GM10248 (cell line): ENCODE results near the gene NPAS1.

ENCODE experiments used
- CTCF ChIA-PET: fragments of 300-600 bp; sonication (Branson Sonifier 250); formaldehyde crosslinking; extraction: SDS; loops from one replicate; lab custom pipeline; 2021; ENCODE audit warnings: antibody characterized with exemption; lab: Yijun Ruan, JAX
- POLR2A ChIA-PET: fragments of 350-650 bp; sonication (Branson Sonifier 250); formaldehyde crosslinking; extraction: SDS; loops from one replicate; lab custom pipeline; 2020; ENCODE audit warnings: antibody characterized with exemption; lab: Yijun Ruan, JAX
- DNase-seq: peaks from one replicate; pipeline ENCODE4 v3.0.0; 2012; ENCODE audit errors: extremely low spot score
- TF ChIP-seq, protein P1 (sequence below): IDR thresholded peaks from 2 replicates; pipeline ENCODE4 v1.5.1; 2012; ENCODE audit warnings: mild to moderate bottlenecking, low read depth; ENCODE audit errors: extremely low read depth, missing control alignments, control extremely low read depth

NPAS1 gene

DNA sequence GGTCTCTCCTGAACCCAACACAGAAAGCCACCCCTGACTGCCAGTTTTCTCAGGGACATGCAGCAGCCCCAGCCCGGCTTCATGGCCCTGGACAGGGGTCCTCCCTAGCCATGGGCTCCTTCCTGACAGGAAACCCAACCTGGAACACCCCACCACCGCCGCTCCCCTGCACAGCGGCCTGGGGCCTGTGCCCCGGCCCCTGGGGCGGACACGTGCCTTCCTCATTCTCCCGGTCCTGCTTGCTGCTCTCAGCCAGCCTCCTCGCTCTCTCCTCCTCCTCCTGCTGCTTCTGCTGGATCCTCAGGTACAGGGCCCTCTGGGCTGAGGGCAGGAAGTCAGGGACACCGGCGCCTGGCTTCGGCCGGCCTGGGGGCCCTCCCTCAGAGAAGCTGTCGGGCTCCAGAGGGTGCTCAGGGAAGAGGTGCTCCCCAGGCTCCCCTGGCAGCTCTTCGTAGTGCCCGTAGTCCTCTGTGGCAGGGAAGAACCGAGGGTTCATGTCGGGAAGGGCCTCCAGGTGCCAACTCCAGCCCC, 49.3 kb downstream of the NPAS1 start:
- POLR2A ChIA-PET, result no interaction called here
- CTCF ChIA-PET, result no interaction called here
- DNase-seq, result no peak
- TF ChIP-seq, protein P1, sequence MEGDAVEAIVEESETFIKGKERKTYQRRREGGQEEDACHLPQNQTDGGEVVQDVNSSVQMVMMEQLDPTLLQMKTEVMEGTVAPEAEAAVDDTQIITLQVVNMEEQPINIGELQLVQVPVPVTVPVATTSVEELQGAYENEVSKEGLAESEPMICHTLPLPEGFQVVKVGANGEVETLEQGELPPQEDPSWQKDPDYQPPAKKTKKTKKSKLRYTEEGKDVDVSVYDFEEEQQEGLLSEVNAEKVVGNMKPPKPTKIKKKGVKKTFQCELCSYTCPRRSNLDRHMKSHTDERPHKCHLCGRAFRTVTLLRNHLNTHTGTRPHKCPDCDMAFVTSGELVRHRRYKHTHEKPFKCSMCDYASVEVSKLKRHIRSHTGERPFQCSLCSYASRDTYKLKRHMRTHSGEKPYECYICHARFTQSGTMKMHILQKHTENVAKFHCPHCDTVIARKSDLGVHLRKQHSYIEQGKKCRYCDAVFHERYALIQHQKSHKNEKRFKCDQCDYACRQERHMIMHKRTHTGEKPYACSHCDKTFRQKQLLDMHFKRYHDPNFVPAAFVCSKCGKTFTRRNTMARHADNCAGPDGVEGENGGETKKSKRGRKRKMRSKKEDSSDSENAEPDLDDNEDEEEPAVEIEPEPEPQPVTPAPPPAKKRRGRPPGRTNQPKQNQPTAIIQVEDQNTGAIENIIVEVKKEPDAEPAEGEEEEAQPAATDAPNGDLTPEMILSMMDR, result no peak

DNA sequence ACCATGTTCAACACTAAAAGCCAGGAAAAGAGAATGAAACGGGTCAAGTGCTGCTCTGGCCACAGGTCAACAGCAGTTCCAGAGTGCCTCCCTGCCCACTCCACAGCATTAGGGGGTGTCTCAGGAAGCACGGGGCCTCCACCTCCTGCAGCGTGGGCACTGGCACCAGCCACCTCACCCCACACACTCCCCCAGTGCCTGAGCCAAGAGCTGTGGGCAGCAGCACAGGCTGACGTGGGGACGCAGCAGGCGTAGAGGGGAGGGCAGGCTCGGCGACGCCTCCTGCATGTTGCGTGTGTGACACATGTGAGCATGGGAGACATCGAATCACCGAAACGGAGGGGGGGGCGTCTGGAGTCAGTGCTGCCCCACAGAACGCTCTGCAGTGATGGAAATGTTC, 50.2 kb downstream of the NPAS1 start:
- TF ChIP-seq, protein P1, result no peak
- ChIA-PET POLR2A (no interaction called here), CTCF (interaction anchor here (1.6 kb wide), 1 partner anchor 10 kb away, joined by 7 read pairs; no protein-coding TSS in a partner anchor)
- DNase-seq, result no peak

DNA sequence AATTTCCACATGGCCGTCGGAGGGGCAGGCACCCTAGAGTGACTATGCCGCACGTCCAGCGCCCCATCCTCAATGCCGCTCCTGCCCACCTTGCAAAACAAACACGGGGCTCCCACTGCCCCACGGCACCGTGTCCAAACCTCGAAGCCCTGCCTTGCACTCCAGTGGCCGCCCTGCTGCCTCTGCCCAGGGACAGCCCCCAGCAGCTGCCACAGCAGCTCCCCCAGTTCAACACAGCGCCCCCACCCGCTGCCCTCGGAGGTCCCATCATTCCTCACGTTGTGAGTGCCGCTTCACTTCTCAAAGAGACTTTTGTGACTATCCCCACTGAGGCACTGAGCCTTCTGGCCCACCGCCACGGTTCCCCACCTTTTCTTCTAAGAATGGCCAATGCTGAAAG, 51.1 kb downstream of the NPAS1 start:
- POLR2A ChIA-PET, result no interaction called here
- DNase-seq, result no peak
- CTCF ChIA-PET, result interaction anchor here (1.6 kb wide), 1 partner anchor 9 kb away, joined by 7 read pairs; no protein-coding TSS in a partner anchor
- TF ChIP-seq, protein P1, result no peak

DNA sequence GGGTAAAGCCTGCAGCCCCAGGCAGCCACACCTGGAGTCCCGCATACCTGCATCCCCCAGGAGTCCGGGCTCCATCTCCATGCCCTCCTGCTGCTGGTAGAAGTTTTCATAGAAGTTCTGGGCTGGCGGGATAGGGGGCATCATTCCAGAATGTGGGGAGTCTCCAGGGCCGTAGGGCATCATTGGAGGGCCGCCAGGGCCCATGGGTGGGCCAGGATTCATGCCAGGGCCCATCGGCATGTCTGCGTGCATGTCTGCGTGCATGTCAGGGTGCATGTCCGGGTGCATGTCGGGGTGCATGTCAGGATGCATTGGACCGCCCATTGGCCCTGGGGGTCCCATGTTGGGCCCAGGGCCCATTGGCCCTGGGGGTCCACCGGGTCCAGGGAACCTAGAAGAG, 52.1 kb downstream of the NPAS1 start:
- TF ChIP-seq, protein P1, result no peak
- ChIA-PET POLR2A (no interaction called here), CTCF (no interaction called here)
- no peak for DNase-seq

DNA sequence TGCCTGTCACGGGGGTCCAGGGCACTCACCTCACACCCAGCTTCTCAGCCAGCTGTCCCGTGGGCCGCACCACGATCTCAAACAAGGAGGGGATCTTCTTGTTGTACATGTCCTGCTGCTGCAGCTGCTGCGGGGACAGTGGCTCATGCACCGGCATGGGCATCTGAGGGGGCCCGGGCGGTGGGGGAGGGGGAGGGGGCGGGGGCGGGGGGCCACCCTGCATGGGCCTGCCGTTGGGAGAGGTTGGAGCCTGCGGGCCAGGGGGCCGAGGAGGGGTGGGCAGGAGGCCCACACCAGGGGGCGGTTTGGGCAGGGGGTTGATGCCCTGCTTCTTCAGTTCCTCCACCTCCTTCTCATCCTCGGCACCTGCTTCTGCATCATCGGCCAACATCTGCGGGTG, 52.7 kb downstream of the NPAS1 start:
- ChIA-PET CTCF (interaction anchor here (0.8 kb wide), 1 partner anchor 19 kb away, joined by 3 read pairs; no protein-coding TSS in a partner anchor), POLR2A (no interaction called here)
- DNase-seq, result no peak
- TF ChIP-seq, protein P1, result no peak

DNA sequence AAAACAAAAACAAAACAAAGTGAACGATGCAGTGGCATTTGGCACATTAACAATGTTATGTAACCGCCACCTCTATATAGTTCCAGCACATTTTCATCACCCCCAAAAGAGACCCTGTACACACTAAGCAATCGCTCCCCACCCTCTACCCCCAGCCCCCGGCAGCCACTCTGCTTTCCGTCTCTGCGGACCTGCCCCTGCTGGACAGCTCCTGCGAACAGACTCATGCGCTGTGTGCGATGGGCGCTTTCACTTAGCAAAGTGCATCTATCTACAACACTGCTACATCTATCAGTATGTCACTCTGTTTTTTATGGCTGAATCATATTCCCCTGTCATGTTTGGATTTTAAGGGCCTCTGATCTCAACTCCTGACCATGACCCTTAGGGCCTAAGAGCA, 53.9 kb downstream of the NPAS1 start:
- DNase-seq, result no peak
- TF ChIP-seq, protein P1, result no peak
- ChIA-PET CTCF (interaction anchor here (0.6 to 1.0 kb wide), 2 partner anchors 37 to 50 kb away, joined by 3 read pairs; no protein-coding TSS in a partner anchor), POLR2A (no interaction called here)
